Ovary (tissue), 9 donors: Measurements from ENCODE around the gene PPP5C. TPM values are rescaled to one million over a fixed set of nuclear protein-coding genes. Genes with fewer than 3 reads are reported as not detected.

Source experiments
- DNase-seq, 5 donors: peaks; one replicate each; pipeline ENCODE4 v3.0.0-alpha.2; 2019 to 2020
- H3K27ac ChIP-seq, 2 donors: fragments of 200-600 bp; one replicate each; pipeline versions ENCODE4 v1.5.1 to v1.8.0; 2019 to 2022
- H3K27me3 ChIP-seq: fragments of 200-600 bp; one replicate; pipeline ENCODE4 v1.8.0; 2022
- H3K36me3 ChIP-seq: fragments of 200-600 bp; sonication (generic); one replicate; pipeline ENCODE4 v1.5.1; 2019
- H3K4me1 ChIP-seq: one replicate; pipeline ENCODE4 v1.8.1; 2013; ENCODE audit warnings: mild to moderate bottlenecking, moderate library complexity; ENCODE audit not compliant: insufficient read depth
- H3K4me3 ChIP-seq: fragments of 200-600 bp; sonication (generic); one replicate; pipeline ENCODE4 v1.5.1; 2017
- H3K9me3 ChIP-seq, 2 donors: fragments of 200-600 bp in 1 of 2; sonication (generic) in 1 of 2; one replicate each; pipeline versions ENCODE4 v1.5.1 to v1.8.1; 2013 to 2019; ENCODE audit warnings: mild to moderate bottlenecking in 1 of 2, moderate library complexity in 1 of 2
- CTCF ChIP-seq, 3 donors: fragments of 450-650 bp in 2 of 3; fragments of 200-600 bp in 1 of 3; IDR thresholded peaks; one replicate each; pipeline versions ENCODE4 v1.5.1 to v1.8.0; 2016 to 2022; ENCODE audit warnings: antibody characterized with exemption in 3 of 3, mild to moderate bottlenecking in 1 of 3
- EP300 ChIP-seq: sonication (generic); formaldehyde crosslinking; IDR thresholded peaks from one replicate; pipeline ENCODE4 v1.6.1; 2017; ENCODE audit warnings: antibody characterized with exemption
- POLR2A ChIP-seq: fragments of 450-650 bp; IDR thresholded peaks from one replicate; pipeline ENCODE4 v1.6.1; 2017; ENCODE audit warnings: antibody characterized with exemption, mild to moderate bottlenecking, moderate library complexity
- WGBS, 3 donors: extraction: QIAGEN DNeasy Blood & Tissue Kit in 1 of 3; methylation state at CpG; one replicate each; pipeline versions ENCODE4 v1.1.5 to v1.1.7; 2013 to 2017; 5-methylcytosine and 5-hydroxymethylcytosine counted together
- intact Hi-C, 4 donors: fragments of 100-400 bp; cut with DNase I; formaldehyde crosslinking; loops; one replicate each; pipeline versions ENCODE4 v1.11.0 to v1.15.1; 2022 to 2023
- polyA plus RNA-seq, 2 donors: library from polyadenylated mRNA; stranded (reverse); fragments of 200-250 nt in 1 of 2; fragments of 350-450 nt in 1 of 2; fragmentation: Illumina TruSeq in 1 of 2; extraction: RNeasy Lipid Tissue Mini Kit (QIAGEN cat#74804) in 1 of 2; gene quantifications; one replicate each; pipeline ENCODE4 v1.2.3, GENCODE V29; 2013 to 2014
- total RNA-seq, 7 donors: library from RNA; depleted of rRNA in 2 of 7; stranded (reverse); fragments of >200 nt in 2 of 7; fragmentation: NEBNext Ultra II Directional in 3 of 7; extraction: Animal tissue kit (Norgen Biotek cat#: 25700) in 3 of 7; gene quantifications; one replicate each; pipeline versions ENCODE4 v1.1.0 to v1.2.4, GENCODE V29; 2016 to 2023
- donor health status: DM: no; HTN: no; CAD: no; lungs with moderate emphysema.
- donor health status: DM: no; HTN: no; CAD: no.
- donor health status: Bipolar disorder and iron deficiency.
- donor health status: DM: yes; HTN: yes; CAD: no.
- donor health status: DM: no; HTN: no; CAD: no.
- donor health status: DM: yes; HTN: yes; CAD: no.

Gene PPP5C
- total and polyA plus RNA-seq, 9 donors: 33.1 to 79.2 (median 45.3) TPM

GRCh38 chr19:46337487-46337886 is 9.4 kb upstream of the PPP5C start:
- no peaks in the 10 kb centered on the region for H3K4me1 ChIP-seq
- no peaks in the 10 kb centered on the region for H3K36me3 ChIP-seq
- H3K4me3 ChIP-seq: no peak overlapping the region
- no peaks in the 10 kb centered on the region for H3K27me3 ChIP-seq
- no peaks in the 10 kb centered on the region for H3K9me3 ChIP-seq
- DNase-seq: no peak
- intact Hi-C loops: no loop called here
- TF ChIP-seq EP300 (no peak), CTCF (IDR thresholded peaks at IDR 0.05) (no peak), POLR2A (no peak)
- WGBS, 3 donors: 95 to 97% (median 96%) methylated on average over 1 of the region's 1 CpG
- no peak overlapping the region for H3K27ac ChIP-seq

GRCh38 chr19:46339446-46339845 is 7.4 kb upstream of the PPP5C start:
- no peak for DNase-seq
- Histone ChIP-seq H3K4me1 (no peaks in the 10 kb centered on the region), H3K36me3 (no peaks in the 10 kb centered on the region), H3K27me3 (no peaks in the 10 kb centered on the region), H3K4me3 (no peak overlapping the region), H3K9me3 (no peaks in the 10 kb centered on the region), H3K27ac (no peak overlapping the region)
- no peak for TF ChIP-seq POLR2A
- TF ChIP-seq EP300: no peak
- TF ChIP-seq CTCF (IDR thresholded peaks at IDR 0.05): no peak
- 51 to 61% (median 57%) methylated on average over 10 of the region's 10 CpGs for WGBS, 3 donors
- intact Hi-C loops: no loop called here

GRCh38 chr19:46340051-46340659 is 6.7 kb upstream of the PPP5C start:
- Histone ChIP-seq H3K9me3 (no peaks in the 10 kb centered on the region), H3K36me3 (no peaks in the 10 kb centered on the region), H3K27me3 (no peaks in the 10 kb centered on the region), H3K4me1 (no peaks in the 10 kb centered on the region), H3K4me3 (no peak overlapping the region), H3K27ac (no peak overlapping the region)
- DNase-seq: no peak
- TF ChIP-seq CTCF (IDR thresholded peaks at IDR 0.05): no peak
- no peak for TF ChIP-seq EP300
- no peak for TF ChIP-seq POLR2A
- 96% methylated on average over 11 of the region's 11 CpGs for WGBS, 3 donors
- intact Hi-C loops: no loop called here

- no peak overlapping the region for H3K4me3 ChIP-seq
- DNase-seq: no peak
- H3K27me3 ChIP-seq: no peaks in the 10 kb centered on the region
- WGBS, 3 donors: 80 to 85% (median 80%) methylated on average over 3 of the region's 3 CpGs
- H3K36me3 ChIP-seq: no peaks in the 10 kb centered on the region
- H3K27ac ChIP-seq: no peak overlapping the region
- no peak for TF ChIP-seq CTCF (IDR thresholded peaks at IDR 0.05)
- TF ChIP-seq POLR2A: no peak
- no peak for TF ChIP-seq EP300
- intact Hi-C loops: no loop called here
- H3K9me3 ChIP-seq: no peaks in the 10 kb centered on the region
- H3K4me1 ChIP-seq: no peaks in the 10 kb centered on the region
Measured at GRCh38 chr19:46341937-46342336, 5.0 kb upstream of the PPP5C start.
